ENCODE measurements around the gene WWOX.

WWOX gene

GRCh38 chr16:78742501-78743283 is 643.2 kb downstream of the WWOX start:
- no peak for DNase-seq (ENCODE audit: low spot score)

- no peak for DNase-seq (ENCODE audit: low spot score)
Measured at GRCh38 chr16:78743556-78743955, 644.1 kb downstream of the WWOX start.

GRCh38 chr16:78744099-78744498 is 644.6 kb downstream of the WWOX start:
- DNase-seq (ENCODE audit: low spot score): no peak

- DNase-seq (ENCODE audit: low spot score): no peak
Measured at GRCh38 chr16:78744796-78745107, 645.3 kb downstream of the WWOX start.

GRCh38 chr16:78745108-78746019 is 645.9 kb downstream of the WWOX start:
- no peak for DNase-seq (ENCODE audit: low spot score)

- DNase-seq (ENCODE audit: low spot score): no peak
Measured at GRCh38 chr16:78746718-78747117, 647.3 kb downstream of the WWOX start.

- no peak for DNase-seq (ENCODE audit: low spot score)
Measured at GRCh38 chr16:78748220-78748929, 648.9 kb downstream of the WWOX start.

GRCh38 chr16:78749745-78750268 is 650.4 kb downstream of the WWOX start:
- DNase-seq (ENCODE audit: low spot score): no peak

- no peak for DNase-seq (ENCODE audit: low spot score)
Measured at GRCh38 chr16:78750611-78751010, 651.2 kb downstream of the WWOX start.

GRCh38 chr16:78751601-78752000 is 652.1 kb downstream of the WWOX start:
- DNase-seq (ENCODE audit: low spot score): no peak

GRCh38 chr16:78754713-78755112 is 655.3 kb downstream of the WWOX start:
- no peak for DNase-seq (ENCODE audit: low spot score)

- DNase-seq (ENCODE audit: low spot score): no peak
Measured at GRCh38 chr16:78755751-78756661, 656.6 kb downstream of the WWOX start.

- DNase-seq (ENCODE audit: low spot score): no peak
Measured at GRCh38 chr16:78759596-78759995, 660.1 kb downstream of the WWOX start.

GRCh38 chr16:78760611-78761010 is 661.2 kb downstream of the WWOX start:
- DNase-seq (ENCODE audit: low spot score): no peak

GRCh38 chr16:78761427-78761826 is 662.0 kb downstream of the WWOX start:
- no peak for DNase-seq (ENCODE audit: low spot score)

- no peak for DNase-seq (ENCODE audit: low spot score)
Measured at GRCh38 chr16:78762222-78762621, 662.8 kb downstream of the WWOX start.

GRCh38 chr16:78763821-78764440 is 664.5 kb downstream of the WWOX start:
- no peak for DNase-seq (ENCODE audit: low spot score)

GRCh38 chr16:78764478-78764877 is 665.0 kb downstream of the WWOX start:
- no peak for DNase-seq (ENCODE audit: low spot score)

- no peak for DNase-seq (ENCODE audit: low spot score)
Measured at GRCh38 chr16:78768226-78768625, 668.8 kb downstream of the WWOX start.

GRCh38 chr16:78768718-78769117 is 669.3 kb downstream of the WWOX start:
- no peak for DNase-seq (ENCODE audit: low spot score)
